ENCODE data around the gene VWA8.
"Not testable (repeated sequence)": the region's sequence is repeated elsewhere in the genome, so short reads cannot be mapped to it uniquely, and the experiment has no call there.

VWA8 gene

DNA sequence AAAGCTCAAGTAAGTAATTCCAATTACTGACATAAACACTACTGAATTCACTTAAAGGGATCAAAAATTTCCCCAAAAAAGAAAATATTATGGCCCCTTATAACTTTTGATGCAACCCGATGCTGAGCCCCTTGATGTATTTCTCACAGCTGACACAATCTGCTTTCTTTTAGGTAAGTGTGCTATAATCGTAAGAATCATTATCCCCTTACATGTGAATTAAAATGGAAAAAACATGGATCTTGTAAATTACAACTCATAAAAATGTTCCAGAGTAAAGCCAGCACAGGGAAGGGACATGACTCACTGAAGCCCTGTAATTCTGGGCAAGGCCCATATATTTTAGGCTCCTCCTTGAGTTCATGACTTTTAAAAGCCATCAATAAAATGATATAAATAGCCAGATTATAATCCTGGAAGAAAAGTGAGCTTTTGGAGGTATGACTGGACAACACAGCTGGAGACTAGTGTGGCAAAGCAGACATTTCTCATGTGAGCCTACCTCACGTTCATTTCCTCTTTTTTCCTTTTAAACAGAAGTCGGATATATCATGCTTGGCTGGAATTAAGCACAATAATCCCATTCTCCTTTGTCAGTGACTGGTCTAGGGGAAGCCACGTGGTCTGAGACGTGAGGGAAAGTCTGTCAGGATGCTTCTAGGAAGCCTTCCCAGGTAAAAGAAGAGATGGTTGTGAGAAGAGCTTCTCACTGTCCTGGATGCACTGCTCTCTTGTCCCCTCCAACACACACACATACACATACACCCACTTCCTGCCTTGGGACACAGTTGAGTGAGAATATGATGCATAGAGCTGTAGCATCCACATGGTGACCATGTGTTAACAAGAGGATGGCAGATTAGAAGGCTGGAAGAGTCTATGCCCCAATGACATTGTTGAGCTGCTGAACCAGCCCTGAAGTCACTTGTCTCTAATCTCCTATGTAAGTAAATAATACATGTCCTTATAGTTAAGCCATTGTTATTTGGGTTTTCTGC, 338.2 kb downstream of the VWA8 start:
- Histone ChIP-seq H3K27me3 (ENCODE audit: insufficient read depth, poor library complexity, severe bottlenecking) (no peaks in the 10 kb centered on the region), H3K27ac (ENCODE audit: poor library complexity, severe bottlenecking) (peak overlapping the region; percentile 36), H3K9me3 (ENCODE audit: severe bottlenecking) (no peaks in the 10 kb centered on the region), H3K4me3 (ENCODE audit: severe bottlenecking) (no peak overlapping the region), H3K4me1 (ENCODE audit: insufficient read depth, poor library complexity, severe bottlenecking) (peaks cover 8% of the 10 kb centered on the region), H3K36me3 (ENCODE audit: low read depth) (no peaks in the 10 kb centered on the region)
- peak; percentile 45; the same call in 1 of the 3 replicates for ATAC-seq (ENCODE audit: low read depth)
- DNase-seq (ENCODE audit: low spot score) = no peak
- TF ChIP-seq, protein P1, sequence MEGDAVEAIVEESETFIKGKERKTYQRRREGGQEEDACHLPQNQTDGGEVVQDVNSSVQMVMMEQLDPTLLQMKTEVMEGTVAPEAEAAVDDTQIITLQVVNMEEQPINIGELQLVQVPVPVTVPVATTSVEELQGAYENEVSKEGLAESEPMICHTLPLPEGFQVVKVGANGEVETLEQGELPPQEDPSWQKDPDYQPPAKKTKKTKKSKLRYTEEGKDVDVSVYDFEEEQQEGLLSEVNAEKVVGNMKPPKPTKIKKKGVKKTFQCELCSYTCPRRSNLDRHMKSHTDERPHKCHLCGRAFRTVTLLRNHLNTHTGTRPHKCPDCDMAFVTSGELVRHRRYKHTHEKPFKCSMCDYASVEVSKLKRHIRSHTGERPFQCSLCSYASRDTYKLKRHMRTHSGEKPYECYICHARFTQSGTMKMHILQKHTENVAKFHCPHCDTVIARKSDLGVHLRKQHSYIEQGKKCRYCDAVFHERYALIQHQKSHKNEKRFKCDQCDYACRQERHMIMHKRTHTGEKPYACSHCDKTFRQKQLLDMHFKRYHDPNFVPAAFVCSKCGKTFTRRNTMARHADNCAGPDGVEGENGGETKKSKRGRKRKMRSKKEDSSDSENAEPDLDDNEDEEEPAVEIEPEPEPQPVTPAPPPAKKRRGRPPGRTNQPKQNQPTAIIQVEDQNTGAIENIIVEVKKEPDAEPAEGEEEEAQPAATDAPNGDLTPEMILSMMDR (IDR thresholded peaks at IDR 0.05; ENCODE audit: poor library complexity, severe bottlenecking) = no peak

DNA sequence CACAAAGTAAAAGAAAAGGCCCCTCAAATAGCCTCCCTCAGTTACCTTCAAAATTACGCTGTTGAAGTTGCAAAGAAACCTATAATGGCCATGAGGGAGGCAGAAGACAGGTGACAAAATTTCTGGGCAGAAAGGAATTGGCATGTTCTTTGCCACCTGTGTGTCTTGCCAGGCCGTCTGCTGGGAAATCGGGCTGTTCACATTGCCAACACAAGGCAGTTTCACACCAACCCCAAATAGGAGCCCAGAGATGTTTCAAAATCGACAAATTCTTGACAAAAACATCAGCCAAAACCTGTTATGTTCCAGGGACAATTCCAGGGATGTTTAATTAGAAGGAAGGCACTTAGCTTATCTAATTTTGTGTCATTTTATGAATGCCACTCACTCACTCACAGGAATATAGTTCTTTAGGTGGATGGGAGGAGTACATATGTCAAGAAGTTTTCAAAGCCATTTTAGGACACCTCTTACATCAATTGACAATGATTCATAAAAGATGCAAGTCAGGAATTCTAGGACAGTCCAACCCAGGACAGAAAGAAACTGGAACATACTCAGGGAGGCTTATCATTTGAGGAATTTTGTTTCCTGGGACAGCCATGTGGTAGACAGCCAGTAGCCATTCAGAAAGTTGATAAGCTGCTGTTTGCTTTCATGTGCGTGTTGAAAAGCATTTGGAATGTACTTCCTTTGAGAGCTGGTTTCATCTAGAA, 339.0 kb downstream of the VWA8 start:
- Histone ChIP-seq H3K27me3 (ENCODE audit: insufficient read depth, poor library complexity, severe bottlenecking) (no peaks in the 10 kb centered on the region), H3K9me3 (ENCODE audit: severe bottlenecking) (no peaks in the 10 kb centered on the region), H3K36me3 (ENCODE audit: low read depth) (no peaks in the 10 kb centered on the region), H3K27ac (ENCODE audit: poor library complexity, severe bottlenecking) (peak overlapping the region; percentile 36), H3K4me3 (ENCODE audit: severe bottlenecking) (no peak overlapping the region), H3K4me1 (ENCODE audit: insufficient read depth, poor library complexity, severe bottlenecking) (peaks cover 8% of the 10 kb centered on the region)
- ATAC-seq (ENCODE audit: low read depth) (no peak), DNase-seq (ENCODE audit: low spot score) (no peak)
- TF ChIP-seq, protein P1 (IDR thresholded peaks at IDR 0.05; ENCODE audit: poor library complexity, severe bottlenecking) = no peak

DNA sequence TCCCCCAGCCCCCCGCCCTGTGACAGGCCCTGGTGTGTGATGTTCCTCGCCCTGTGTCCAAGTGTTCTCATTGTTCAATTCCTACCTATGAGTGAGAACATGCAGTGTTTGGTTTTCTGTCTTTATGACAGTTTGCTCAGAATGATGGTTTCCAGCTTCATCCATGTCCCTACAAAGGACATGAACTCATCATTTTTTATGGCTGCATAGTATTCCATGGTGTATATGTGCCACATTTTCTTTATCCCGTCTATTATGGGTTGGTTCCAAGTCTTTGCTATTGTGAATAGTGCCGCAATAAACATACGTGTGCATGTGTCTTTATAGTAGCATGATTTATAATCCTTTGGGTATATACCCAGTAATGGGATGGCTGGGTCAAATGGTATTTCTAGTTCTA, 343.3 kb downstream of the VWA8 start:
- not testable (repeated sequence) for ATAC-seq (ENCODE audit: low read depth); H3K4me3 ChIP-seq (ENCODE audit: severe bottlenecking)

DNA sequence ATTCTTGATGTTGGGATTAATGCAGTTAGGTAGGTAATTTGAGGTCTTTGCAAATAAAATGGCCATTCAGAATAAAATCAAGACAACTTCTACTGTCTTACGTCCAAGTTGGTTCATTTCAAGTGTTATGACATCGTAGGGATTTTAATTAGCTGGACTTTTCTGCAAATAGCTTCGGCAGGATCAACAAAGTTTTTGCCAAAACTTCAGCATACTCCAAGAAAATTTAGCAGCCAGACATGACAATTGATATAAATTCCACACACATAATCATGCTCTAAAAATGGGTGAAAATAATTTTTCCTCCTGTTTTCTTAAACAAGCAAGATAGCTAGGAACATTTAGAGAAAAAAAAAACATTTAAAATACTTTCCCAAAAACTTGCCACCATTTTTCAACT, 344.8 kb downstream of the VWA8 start:
- no peak for DNase-seq (ENCODE audit: low spot score)
- Histone ChIP-seq H3K36me3 (ENCODE audit: low read depth) (peaks cover 11% of the 10 kb centered on the region; the same call in 1 of the 2 replicates), H3K4me3 (ENCODE audit: severe bottlenecking) (no peak overlapping the region), H3K27me3 (ENCODE audit: insufficient read depth, poor library complexity, severe bottlenecking) (no peaks in the 10 kb centered on the region), H3K4me1 (ENCODE audit: insufficient read depth, poor library complexity, severe bottlenecking) (peaks cover 19% of the 10 kb centered on the region), H3K27ac (ENCODE audit: poor library complexity, severe bottlenecking) (no peak overlapping the region), H3K9me3 (ENCODE audit: severe bottlenecking) (no peaks in the 10 kb centered on the region)
- ATAC-seq (ENCODE audit: low read depth) = no peak
- TF ChIP-seq, protein P1 (IDR thresholded peaks at IDR 0.05; ENCODE audit: poor library complexity, severe bottlenecking) = no peak

More for the DNA sequence above, 343.3 kb downstream of the VWA8 start:
- H3K4me1 ChIP-seq (ENCODE audit: insufficient read depth, poor library complexity, severe bottlenecking) = peaks cover 19% of the 10 kb centered on the region
- not testable (repeated sequence) for H3K9me3 ChIP-seq (ENCODE audit: severe bottlenecking); H3K27ac ChIP-seq (ENCODE audit: poor library complexity, severe bottlenecking); DNase-seq (ENCODE audit: low spot score); H3K27me3 ChIP-seq (ENCODE audit: insufficient read depth, poor library complexity, severe bottlenecking); H3K36me3 ChIP-seq (ENCODE audit: low read depth)

DNA sequence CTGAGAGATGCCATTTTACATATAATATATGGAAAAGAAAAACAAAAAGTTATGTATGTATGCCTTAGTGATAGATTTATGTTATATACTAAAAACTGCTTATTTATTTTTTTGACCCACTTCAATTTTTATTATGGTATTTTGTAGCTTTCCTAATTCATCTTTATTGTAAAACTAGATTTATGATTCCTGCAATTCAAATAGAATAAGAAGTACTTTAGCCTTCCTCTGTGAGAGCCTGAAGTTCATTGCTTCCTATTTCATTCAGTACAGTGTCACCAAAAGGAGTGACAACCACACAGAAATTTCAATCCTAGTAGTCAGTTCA, 345.4 kb downstream of the VWA8 start:
- H3K4me1 ChIP-seq (ENCODE audit: insufficient read depth, poor library complexity, severe bottlenecking) = peaks cover 25% of the 10 kb centered on the region
- peaks cover 17% of the 10 kb centered on the region; the same call in 1 of the 2 replicates for H3K36me3 ChIP-seq (ENCODE audit: low read depth)
- TF ChIP-seq, protein P1 (IDR thresholded peaks at IDR 0.05; ENCODE audit: poor library complexity, severe bottlenecking) = no peak
- H3K4me3 ChIP-seq (ENCODE audit: severe bottlenecking) = no peak overlapping the region
- H3K27ac ChIP-seq (ENCODE audit: poor library complexity, severe bottlenecking) = no peak overlapping the region
- DNase-seq (ENCODE audit: low spot score) = no peak
- ATAC-seq (ENCODE audit: low read depth) = no peak
- no peaks in the 10 kb centered on the region for H3K27me3 ChIP-seq (ENCODE audit: insufficient read depth, poor library complexity, severe bottlenecking)
- H3K9me3 ChIP-seq (ENCODE audit: severe bottlenecking) = no peaks in the 10 kb centered on the region
